ENCODE data around the gene SERPINI1. TPM values are rescaled to one million over a fixed set of nuclear protein-coding genes. Genes with fewer than 3 reads are reported as not detected.

Gene SERPINI1

GRCh38 chr3:167872032-167872431 lies 136.5 kb downstream of the SERPINI1 start:
- Histone ChIP-seq H3K4me3 (ENCODE audit: low read length) (no peak overlapping the region), H3K9me3 (replicated peaks; ENCODE audit: low read length) (no peaks in the 10 kb centered on the region), H3K4me1 (ENCODE audit: control insufficient read depth, insufficient read depth, low read length) (peaks cover 7% of the 10 kb centered on the region), H3K9ac (ENCODE audit: low read depth, low read length) (no peak overlapping the region), H3K27me3 (ENCODE audit: control insufficient read depth, insufficient read depth, low read length) (no peaks in the 10 kb centered on the region), H3K4me2 (ENCODE audit: low read length) (no peak overlapping the region), H3K36me3 (ENCODE audit: insufficient read depth, low read length) (no peaks in the 10 kb centered on the region)

GRCh38 chr3:167872941-167873340 lies 137.4 kb downstream of the SERPINI1 start:
- Histone ChIP-seq H3K9ac (ENCODE audit: low read depth, low read length) (no peak overlapping the region), H3K4me1 (ENCODE audit: control insufficient read depth, insufficient read depth, low read length) (peaks cover 9% of the 10 kb centered on the region), H3K36me3 (ENCODE audit: insufficient read depth, low read length) (no peaks in the 10 kb centered on the region), H3K4me2 (ENCODE audit: low read length) (no peak overlapping the region), H3K27me3 (ENCODE audit: control insufficient read depth, insufficient read depth, low read length) (no peaks in the 10 kb centered on the region), H3K4me3 (ENCODE audit: low read length) (no peak overlapping the region), H3K9me3 (replicated peaks; ENCODE audit: low read length) (no peaks in the 10 kb centered on the region)

GRCh38 chr3:167874671-167875372 lies 139.3 kb downstream of the SERPINI1 start:
- Histone ChIP-seq H3K36me3 (ENCODE audit: insufficient read depth, low read length) (no peaks in the 10 kb centered on the region), H3K27me3 (ENCODE audit: control insufficient read depth, insufficient read depth, low read length) (no peaks in the 10 kb centered on the region), H3K4me1 (ENCODE audit: control insufficient read depth, insufficient read depth, low read length) (peaks cover 9% of the 10 kb centered on the region), H3K9me3 (replicated peaks; ENCODE audit: low read length) (no peaks in the 10 kb centered on the region), H3K4me3 (ENCODE audit: low read length) (no peak overlapping the region), H3K4me2 (ENCODE audit: low read length) (no peak overlapping the region), H3K9ac (ENCODE audit: low read depth, low read length) (no peak overlapping the region)

Small RNA genes lying within 50 kb of the gene (small RNA-seq; reads per million reads assigned to genes)
- gene HMGN1P8, result not detected
